Karpas-422 (cell line): ENCODE results near the gene TMEM30B. TPM values are rescaled to one million over a fixed set of nuclear protein-coding genes. Genes with fewer than 3 reads are reported as not detected.
A peak's percentile ranks its signal among the peaks of the same experiment; 100 is the strongest.

Experiments
- DNase-seq: peaks from one replicate; pipeline ENCODE4 v3.0.0-alpha.2; 2015
- H2AFZ ChIP-seq: fragments of 200-600 bp; sonication (generic); 2 replicates; pipeline ENCODE4 v1.6.1; 2014; ENCODE audit warnings: antibody characterized with exemption, low read length, mixed read lengths
- H3K27ac ChIP-seq: fragments of 200-600 bp; sonication (generic); 2 replicates; pipeline ENCODE4 v1.5.1; 2014; ENCODE audit warnings: mild to moderate bottlenecking, low read length, moderate library complexity
- H3K27me3 ChIP-seq: fragments of 200-600 bp; sonication (generic); 2 replicates; pipeline ENCODE4 v1.6.1; 2014; ENCODE audit warnings: low read length, mixed read lengths
- H3K36me3 ChIP-seq: fragments of 200-600 bp; sonication (generic); 2 replicates; pipeline ENCODE4 v1.6.1; 2014; ENCODE audit warnings: low read length, mixed read lengths; ENCODE audit not compliant: insufficient read depth
- H3K4me1 ChIP-seq: fragments of 200-600 bp; sonication (generic); 2 replicates; pipeline ENCODE4 v1.6.1; 2014; ENCODE audit warnings: mild to moderate bottlenecking, low read length, mixed read lengths
- H3K4me2 ChIP-seq: fragments of 200-600 bp; sonication (generic); 2 replicates; pipeline ENCODE4 v1.6.1; 2014; ENCODE audit warnings: low read length, low read depth, mild to moderate bottlenecking; ENCODE audit not compliant: poor library complexity, severe bottlenecking
- H3K4me3 ChIP-seq: fragments of 200-600 bp; sonication (generic); 2 replicates; pipeline ENCODE4 v1.5.1; 2014; ENCODE audit warnings: mild to moderate bottlenecking, antibody characterized with exemption, low read length, mixed read lengths
- H3K79me2 ChIP-seq: fragments of 200-600 bp; sonication (generic); 2 replicates; pipeline ENCODE4 v1.6.1; 2014; ENCODE audit warnings: mild to moderate bottlenecking, low read length, mixed read lengths
- H3K9ac ChIP-seq: fragments of 200-600 bp; sonication (generic); 2 replicates; pipeline ENCODE4 v1.6.0; 2014; ENCODE audit warnings: low read length
- H3K9me2 ChIP-seq: fragments of 200-600 bp; sonication (generic), shearing (Covaris generic); replicated peaks from 2 replicates; pipeline ENCODE4 v1.6.0; 2014; ENCODE audit warnings: mild to moderate bottlenecking, low read length, moderate library complexity; ENCODE audit not compliant: insufficient read depth
- H3K9me3 ChIP-seq: fragments of 300-700, 200-600 bp; sonication (generic); 2 replicates; pipeline ENCODE4 v1.6.1; 2014; ENCODE audit warnings: low read length, mixed read lengths
- H4K20me1 ChIP-seq: fragments of 200-600 bp; sonication (generic); 2 replicates; pipeline ENCODE4 v1.6.1; 2014; ENCODE audit warnings: mild to moderate bottlenecking, antibody characterized with exemption, low read length, low read depth; ENCODE audit not compliant: insufficient read depth
- total RNA-seq: library from RNA; depleted of rRNA; stranded (reverse); fragments of >200 nt; shearing (Covaris generic); gene quantifications from 2 replicates; pipeline ENCODE4 v1.2.3, GENCODE V29; 2014; ENCODE audit warnings: low replicate concordance

TMEM30B gene
- total RNA-seq, 1 experiment from 2014 or later: not detected

DNA sequence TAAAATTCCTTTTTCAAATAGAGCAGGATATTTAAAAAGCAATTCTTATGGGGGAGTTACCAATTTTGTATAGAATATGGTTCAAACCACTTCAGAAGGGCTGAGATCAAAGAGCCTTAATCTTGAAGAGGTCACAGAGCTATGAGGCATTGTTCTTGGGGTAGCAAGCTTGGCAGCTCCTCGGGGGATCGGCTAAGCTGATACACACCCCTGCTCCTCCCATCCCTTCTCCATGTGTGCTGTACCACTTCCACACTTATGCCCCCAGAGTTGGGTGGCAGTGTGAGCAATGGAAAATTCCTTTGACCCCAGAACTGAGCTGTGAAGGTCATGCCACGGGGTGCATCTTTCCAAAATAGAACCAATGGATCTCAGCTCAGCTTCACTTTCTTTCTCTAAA lies 15.0 kb upstream of the TMEM30B start:
- no peaks in the 10 kb centered on the region for H3K9me2 ChIP-seq
- no peak overlapping the region for H3K27ac ChIP-seq
- no peak overlapping the region for H3K4me2 ChIP-seq
- no peak overlapping the region for H2AFZ ChIP-seq
- no peak for DNase-seq
- no peaks in the 10 kb centered on the region for H3K79me2 ChIP-seq
- peaks cover 17% of the 10 kb centered on the region for H3K4me1 ChIP-seq
- no peaks in the 10 kb centered on the region for H4K20me1 ChIP-seq
- no peak overlapping the region for H3K9ac ChIP-seq
- H3K36me3 ChIP-seq: no peaks in the 10 kb centered on the region
- no peak overlapping the region for H3K4me3 ChIP-seq
- H3K27me3 ChIP-seq: no peaks in the 10 kb centered on the region
- no peaks in the 10 kb centered on the region for H3K9me3 ChIP-seq

DNA sequence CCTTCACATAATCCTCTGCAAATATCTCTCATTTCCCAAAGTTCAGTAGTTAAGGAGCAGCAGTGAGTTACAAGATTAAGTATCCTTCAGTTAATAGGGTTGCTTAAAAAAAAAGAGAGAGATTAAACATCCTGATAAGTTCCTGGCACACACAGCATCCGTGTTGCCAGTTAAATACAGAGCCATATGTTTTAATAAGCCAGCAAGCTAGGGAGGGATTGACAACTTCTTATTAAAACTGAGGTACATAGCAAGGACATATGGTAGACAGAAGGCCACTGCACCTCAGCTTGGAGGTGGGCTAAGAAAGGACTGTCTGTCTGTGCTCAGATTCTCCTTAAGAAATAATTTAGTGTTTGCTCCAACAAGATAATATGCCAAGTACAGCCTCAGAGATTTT lies 9.6 kb upstream of the TMEM30B start:
- Histone ChIP-seq H3K27ac (no peak overlapping the region), H3K36me3 (no peaks in the 10 kb centered on the region), H3K9ac (no peak overlapping the region), H2AFZ (no peak overlapping the region), H3K4me3 (no peak overlapping the region), H3K79me2 (no peaks in the 10 kb centered on the region), H3K4me1 (peaks cover 10% of the 10 kb centered on the region), H3K9me3 (no peaks in the 10 kb centered on the region), H3K4me2 (no peak overlapping the region), H3K9me2 (no peaks in the 10 kb centered on the region), H3K27me3 (no peaks in the 10 kb centered on the region), H4K20me1 (no peaks in the 10 kb centered on the region)
- DNase-seq: no peak

DNA sequence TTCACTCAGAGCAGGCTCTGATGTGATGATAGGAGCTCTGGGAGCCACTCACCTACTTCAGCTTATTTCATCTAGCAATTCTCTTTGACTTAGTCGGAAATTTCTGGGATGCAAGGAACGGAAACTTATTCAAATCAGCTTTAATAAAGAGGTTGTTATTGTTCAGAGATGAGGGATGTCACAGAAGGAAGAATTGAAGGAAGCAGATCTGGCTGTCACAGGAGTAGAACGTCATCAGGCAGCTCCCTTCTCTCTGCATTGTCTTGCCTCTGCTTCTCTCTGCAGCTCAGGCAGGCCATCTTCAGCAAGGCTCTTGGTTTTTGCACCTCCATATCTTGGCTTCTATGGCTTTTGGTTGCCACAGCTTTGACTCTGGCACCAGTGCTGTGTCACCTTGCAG lies 7.6 kb upstream of the TMEM30B start:
- Histone ChIP-seq H3K9me3 (no peaks in the 10 kb centered on the region), H3K36me3 (no peaks in the 10 kb centered on the region), H3K4me1 (peaks cover 15% of the 10 kb centered on the region), H4K20me1 (no peaks in the 10 kb centered on the region), H3K27me3 (no peaks in the 10 kb centered on the region), H3K9me2 (no peaks in the 10 kb centered on the region), H3K9ac (no peak overlapping the region), H3K27ac (no peak overlapping the region), H2AFZ (peak overlapping the region; percentile 54; the same call in 1 of the 2 replicates), H3K4me3 (no peak overlapping the region), H3K79me2 (no peaks in the 10 kb centered on the region), H3K4me2 (peak overlapping the region; percentile 1)
- no peak for DNase-seq

DNA sequence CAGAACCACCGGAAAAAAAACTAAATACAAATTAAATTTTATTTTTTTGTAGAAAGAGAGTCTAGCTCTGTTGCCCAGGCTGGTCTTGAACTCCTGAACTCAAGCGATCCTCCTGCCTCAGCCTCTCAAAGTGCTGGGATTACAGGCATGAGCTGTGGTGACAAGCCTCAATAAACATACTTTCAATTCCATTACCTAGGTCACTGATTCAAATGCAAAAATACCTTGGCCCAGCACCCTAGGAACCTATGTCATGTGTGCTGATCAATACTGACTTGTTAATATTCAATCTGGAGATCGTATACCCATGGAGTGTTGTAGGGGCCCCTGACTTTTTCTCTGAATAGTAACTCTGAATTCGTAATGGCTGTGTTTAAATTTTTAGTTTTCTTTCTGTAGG lies 7.1 kb upstream of the TMEM30B start:
- no peak for DNase-seq
- H3K79me2 ChIP-seq: no peaks in the 10 kb centered on the region
- H3K9me3 ChIP-seq: no peaks in the 10 kb centered on the region
- no peak overlapping the region for H3K27ac ChIP-seq
- H3K36me3 ChIP-seq: no peaks in the 10 kb centered on the region
- peaks cover 15% of the 10 kb centered on the region for H3K4me1 ChIP-seq
- peak overlapping the region; percentile 1 for H3K4me2 ChIP-seq
- H3K4me3 ChIP-seq: no peak overlapping the region
- no peak overlapping the region for H3K9ac ChIP-seq
- peak overlapping the region; percentile 54; the same call in 1 of the 2 replicates for H2AFZ ChIP-seq
- no peaks in the 10 kb centered on the region for H3K27me3 ChIP-seq
- no peaks in the 10 kb centered on the region for H4K20me1 ChIP-seq
- no peaks in the 10 kb centered on the region for H3K9me2 ChIP-seq

DNA sequence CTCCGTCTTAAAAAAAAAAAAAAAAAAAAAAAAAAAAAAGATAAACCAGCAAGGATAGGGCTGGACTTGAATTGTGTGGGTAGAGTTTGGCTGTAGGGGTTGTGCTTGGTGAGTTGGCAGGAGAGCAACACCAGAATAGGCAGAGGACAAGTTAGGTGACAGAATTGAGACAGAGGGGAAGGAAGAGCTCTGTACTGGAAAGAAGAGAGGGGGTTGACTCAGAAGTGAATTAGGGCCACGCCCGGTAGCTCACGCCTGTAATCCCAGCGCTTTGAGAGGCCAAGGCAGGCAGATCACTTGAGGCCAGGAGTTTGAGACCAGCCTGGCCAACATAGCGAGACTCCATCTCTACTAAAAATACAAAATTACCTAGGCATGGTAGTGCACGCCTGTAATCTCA lies 6.1 kb upstream of the TMEM30B start:
- peaks cover 15% of the 10 kb centered on the region for H3K4me1 ChIP-seq
- H3K9me3 ChIP-seq: no peaks in the 10 kb centered on the region
- H2AFZ ChIP-seq: no peak overlapping the region
- no peak overlapping the region for H3K4me3 ChIP-seq
- H4K20me1 ChIP-seq: no peaks in the 10 kb centered on the region
- H3K27ac ChIP-seq: no peak overlapping the region
- no peak for DNase-seq
- H3K36me3 ChIP-seq: no peaks in the 10 kb centered on the region
- H3K4me2 ChIP-seq: no peak overlapping the region
- H3K27me3 ChIP-seq: no peaks in the 10 kb centered on the region
- no peaks in the 10 kb centered on the region for H3K9me2 ChIP-seq
- no peak overlapping the region for H3K9ac ChIP-seq
- no peaks in the 10 kb centered on the region for H3K79me2 ChIP-seq

DNA sequence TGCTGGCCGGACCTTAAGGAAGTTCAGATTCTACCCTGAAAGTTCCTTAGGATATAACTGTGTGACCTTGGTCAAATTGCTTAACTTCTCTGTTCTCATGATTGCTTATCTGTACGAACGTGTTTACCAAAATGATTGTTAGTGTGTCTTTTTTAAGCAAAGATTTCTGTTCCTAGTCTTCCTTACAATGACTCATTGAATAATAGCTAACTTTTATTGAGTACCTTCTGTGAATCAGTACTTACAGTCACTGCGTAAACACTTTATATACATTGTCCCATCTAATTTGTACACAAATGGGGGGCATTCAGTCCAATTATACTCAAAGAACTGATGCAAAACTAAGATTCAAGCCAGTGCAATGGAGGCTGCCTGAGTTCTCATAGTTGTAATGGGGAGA lies 4.2 kb upstream of the TMEM30B start:
- no peak for DNase-seq
- Histone ChIP-seq H3K27ac (no peak overlapping the region), H3K4me1 (peaks cover 15% of the 10 kb centered on the region)

DNA sequence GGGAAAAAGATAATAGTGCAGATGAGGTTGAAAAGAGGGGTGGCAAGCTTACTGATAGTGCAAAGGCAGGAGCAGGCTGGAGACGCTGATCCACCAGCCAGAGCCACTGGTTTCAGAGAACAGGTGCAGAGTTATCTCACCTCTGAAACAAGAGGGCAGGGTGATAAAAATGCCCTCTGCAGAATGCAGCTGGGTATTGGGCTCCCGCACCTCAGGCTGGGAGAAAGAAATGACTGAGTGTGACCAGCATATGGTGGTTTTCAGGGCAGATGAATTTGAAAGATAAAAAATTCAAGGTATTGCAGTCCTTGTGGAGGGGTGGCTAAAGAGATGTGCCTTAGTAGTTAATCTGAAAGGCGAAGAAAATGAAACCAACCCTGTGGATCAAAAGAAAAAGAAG lies 2.9 kb upstream of the TMEM30B start:
- no peaks in the 10 kb centered on the region for H3K9me3 ChIP-seq
- H2AFZ ChIP-seq: no peak overlapping the region; the same call in 1 of the 2 replicates
- no peak overlapping the region for H3K27ac ChIP-seq
- DNase-seq: no peak
- H3K9me2 ChIP-seq: no peaks in the 10 kb centered on the region
- H3K27me3 ChIP-seq: no peaks in the 10 kb centered on the region
- H3K4me3 ChIP-seq: no peak overlapping the region
- H3K4me2 ChIP-seq: no peak overlapping the region
- H3K79me2 ChIP-seq: no peaks in the 10 kb centered on the region
- H3K9ac ChIP-seq: no peak overlapping the region
- peaks cover 15% of the 10 kb centered on the region for H3K4me1 ChIP-seq
- no peaks in the 10 kb centered on the region for H4K20me1 ChIP-seq
- H3K36me3 ChIP-seq: no peaks in the 10 kb centered on the region

More for the DNA sequence above, 4.2 kb upstream of the TMEM30B start:
- no peak overlapping the region for H3K4me3 ChIP-seq
- H3K9me2 ChIP-seq: no peaks in the 10 kb centered on the region
- H2AFZ ChIP-seq: no peak overlapping the region
- no peak overlapping the region for H3K9ac ChIP-seq
- H3K27me3 ChIP-seq: no peaks in the 10 kb centered on the region
- no peaks in the 10 kb centered on the region for H4K20me1 ChIP-seq
- no peaks in the 10 kb centered on the region for H3K79me2 ChIP-seq
- H3K4me2 ChIP-seq: no peak overlapping the region
- no peaks in the 10 kb centered on the region for H3K9me3 ChIP-seq
- no peaks in the 10 kb centered on the region for H3K36me3 ChIP-seq

DNA sequence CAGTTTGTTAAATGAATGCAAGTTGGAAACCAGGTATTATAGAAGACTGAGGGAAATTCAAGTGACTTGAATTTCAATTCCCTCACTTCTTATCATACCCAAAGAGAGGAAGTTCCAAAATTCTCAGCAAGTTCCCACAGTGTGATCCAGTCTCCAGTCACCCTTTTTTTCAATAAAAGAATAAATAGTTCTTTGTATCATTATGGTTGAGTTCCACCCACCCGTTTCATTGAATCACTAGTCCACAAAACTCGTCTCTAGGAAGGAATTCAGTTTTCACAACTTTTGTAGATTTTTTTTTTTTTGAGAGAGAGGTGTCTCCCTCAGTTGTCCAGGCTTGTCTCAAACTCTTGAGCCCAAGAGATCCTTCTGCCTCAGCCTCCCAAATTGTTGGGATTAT lies 1.6 kb upstream of the TMEM30B start:
- H3K4me3 ChIP-seq: no peak overlapping the region
- H3K4me2 ChIP-seq: no peak overlapping the region
- H4K20me1 ChIP-seq: no peaks in the 10 kb centered on the region
- H3K27me3 ChIP-seq: no peaks in the 10 kb centered on the region
- no peaks in the 10 kb centered on the region for H3K9me2 ChIP-seq
- DNase-seq: no peak
- H3K27ac ChIP-seq: no peak overlapping the region
- H2AFZ ChIP-seq: no peak overlapping the region
- H3K36me3 ChIP-seq: no peaks in the 10 kb centered on the region
- H3K9me3 ChIP-seq: no peaks in the 10 kb centered on the region
- no peaks in the 10 kb centered on the region for H3K79me2 ChIP-seq
- no peak overlapping the region for H3K9ac ChIP-seq
- peaks cover 10% of the 10 kb centered on the region for H3K4me1 ChIP-seq

DNA sequence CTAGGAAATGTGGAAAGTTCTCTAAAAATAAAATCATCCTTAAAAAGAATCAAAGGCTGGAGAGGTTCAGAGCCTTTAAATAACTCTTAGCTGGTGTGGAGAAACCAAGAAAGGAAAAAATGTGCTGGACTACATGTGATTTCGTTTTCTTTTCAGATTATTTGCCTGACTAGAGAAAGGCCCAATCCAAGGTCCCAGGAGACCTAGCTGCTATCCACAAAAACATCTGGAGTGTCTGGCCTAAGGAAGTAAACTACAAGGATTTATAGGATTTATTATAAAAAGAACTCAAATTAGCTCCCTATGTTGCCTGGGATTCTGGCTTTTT lies 774 bp upstream of the TMEM30B start:
- Histone ChIP-seq H3K27ac (no peak overlapping the region), H3K79me2 (no peaks in the 10 kb centered on the region), H3K36me3 (no peaks in the 10 kb centered on the region), H3K9ac (no peak overlapping the region), H3K9me3 (no peaks in the 10 kb centered on the region), H3K4me2 (no peak overlapping the region), H2AFZ (no peak overlapping the region), H4K20me1 (no peaks in the 10 kb centered on the region), H3K4me1 (peaks cover 10% of the 10 kb centered on the region), H3K27me3 (no peaks in the 10 kb centered on the region), H3K9me2 (no peaks in the 10 kb centered on the region), H3K4me3 (no peak overlapping the region)
- no peak for DNase-seq
